GM13977 (cell line): ENCODE data around the gene NEK4.

Experiments used
- DNase-seq: peaks from one replicate; pipeline ENCODE4 v3.0.0; 2012; ENCODE audit warnings: low spot score
- CTCF ChIP-seq: IDR thresholded peaks from 2 replicates; pipeline ENCODE4 v1.5.1; 2012; ENCODE audit warnings: mild to moderate bottlenecking, control low read depth; ENCODE audit not compliant: insufficient read depth; ENCODE audit errors: extremely low read depth, missing control alignments
- in situ Hi-C: fragments of 300-500 bp; cut with MboI; formaldehyde crosslinking; loops from one replicate; pipeline ENCODE4 v1.12.0; 2022; ENCODE audit warnings: low sequenced_read_pairs, low pct_unique_long_range_greater_than_20kb, mixed read lengths, inconsistent platforms; ENCODE audit not compliant: unreplicated experiment

NEK4 gene

GRCh38 chr3:52786330-52787215 is 15.8 kb upstream of the NEK4 start:
- no peak for DNase-seq
- in situ Hi-C loops: no loop called here
- no peak for TF ChIP-seq CTCF

GRCh38 chr3:52784931-52785590 is 14.3 kb upstream of the NEK4 start:
- in situ Hi-C loops: no loop called here
- no peak for TF ChIP-seq CTCF
- no peak for DNase-seq

GRCh38 chr3:52784021-52784621 is 13.4 kb upstream of the NEK4 start:
- no peak for TF ChIP-seq CTCF
- in situ Hi-C loops: no loop called here
- DNase-seq: no peak

- in situ Hi-C loops: no loop called here
- DNase-seq: no peak
- no peak for TF ChIP-seq CTCF
These were observed 12.4 kb upstream of the NEK4 start for GRCh38 chr3:52783211-52783555.

- TF ChIP-seq CTCF: no peak
- DNase-seq: no peak
- in situ Hi-C loops: no loop called here
These were observed 11.9 kb upstream of the NEK4 start for GRCh38 chr3:52782412-52783210.

- no peak for DNase-seq
- TF ChIP-seq CTCF: no peak
- in situ Hi-C loops: no loop called here
These were observed 11.0 kb upstream of the NEK4 start for GRCh38 chr3:52781741-52782140.
